GM19025 (cell line): ENCODE measurements around the gene CDCA4.

Experiments used
- ATAC-seq: cut with Tn5 transposase; IDR thresholded peaks from one replicate; pipeline ENCODE4 v1.9.1; 2021; ENCODE audit warnings: mild to moderate bottlenecking, low read depth, moderate library complexity; ENCODE audit not compliant: unreplicated experiment

The CDCA4 gene

GRCh38 chr14:105059035-105059924, 38.4 kb upstream of the CDCA4 start:
- ATAC-seq = no peak

- ATAC-seq = no peak
Observed at GRCh38 chr14:105058521-105059034, 37.7 kb upstream of the CDCA4 start.

- ATAC-seq = no peak
Observed at GRCh38 chr14:105056303-105056831, 35.5 kb upstream of the CDCA4 start.

- no peak for ATAC-seq
Observed at GRCh38 chr14:105055736-105056302, 34.9 kb upstream of the CDCA4 start.

- no peak for ATAC-seq
Observed at GRCh38 chr14:105055334-105055733, 34.5 kb upstream of the CDCA4 start.

GRCh38 chr14:105053996-105054395, 33.1 kb upstream of the CDCA4 start:
- ATAC-seq = no peak

GRCh38 chr14:105053421-105053820, 32.5 kb upstream of the CDCA4 start:
- no peak for ATAC-seq

GRCh38 chr14:105052110-105052458, 31.2 kb upstream of the CDCA4 start:
- ATAC-seq = no peak

GRCh38 chr14:105051182-105052109, 30.6 kb upstream of the CDCA4 start:
- ATAC-seq = no peak

- no peak for ATAC-seq
Observed at GRCh38 chr14:105050551-105050897, 29.6 kb upstream of the CDCA4 start.

- no peak for ATAC-seq
Observed at GRCh38 chr14:105049753-105050550, 29.1 kb upstream of the CDCA4 start.

GRCh38 chr14:105047283-105048016, 26.6 kb upstream of the CDCA4 start:
- ATAC-seq = no peak

- ATAC-seq = no peak
Observed at GRCh38 chr14:105046891-105047282, 26.0 kb upstream of the CDCA4 start.

- no peak for ATAC-seq
Observed at GRCh38 chr14:105045710-105046326, 24.9 kb upstream of the CDCA4 start.

- no peak for ATAC-seq
Observed at GRCh38 chr14:105043641-105044040, 22.8 kb upstream of the CDCA4 start.

GRCh38 chr14:105042813-105043212, 21.9 kb upstream of the CDCA4 start:
- ATAC-seq = no peak

- no peak for ATAC-seq
Observed at GRCh38 chr14:105041841-105042765, 21.2 kb upstream of the CDCA4 start.
